Mesenchymal stem cell (in vitro differentiated cells and primary cell): ENCODE data around the gene LCN9.

Source experiments
- DNase-seq: peaks from one replicate; pipeline ENCODE4 v3.0.0-alpha.2; 2013
- H2AFZ ChIP-seq: one replicate; pipeline ENCODE4 v1.6.1; 2013; ENCODE audit warnings: low read depth, mild to moderate bottlenecking, control low read depth, inconsistent platforms, low read length, moderate library complexity
- H2AK5ac ChIP-seq: 2 replicates; pipeline ENCODE4 v1.6.1; 2013; ENCODE audit warnings: low read length, moderate library complexity, mild to moderate bottlenecking, inconsistent platforms; ENCODE audit not compliant: severe bottlenecking
- H2BK120ac ChIP-seq: one replicate; pipeline ENCODE4 v1.6.1; 2013; ENCODE audit warnings: low read depth, mild to moderate bottlenecking, inconsistent platforms, low read length, moderate library complexity
- H2BK12ac ChIP-seq, 2 experiments: one replicate each; pipeline ENCODE4 v1.6.1; 2013; ENCODE audit warnings: inconsistent platforms in 2 of 2, low read length in 2 of 2, mild to moderate bottlenecking in 2 of 2, moderate library complexity in 2 of 2, control low read depth in 1 of 2
- H2BK15ac ChIP-seq: one replicate; pipeline ENCODE4 v1.6.1; 2013; ENCODE audit warnings: mild to moderate bottlenecking, low read depth, inconsistent platforms; ENCODE audit not compliant: poor library complexity, severe bottlenecking
- H2BK5ac ChIP-seq: 2 replicates; pipeline ENCODE4 v1.6.1; 2013; ENCODE audit warnings: low read depth, mild to moderate bottlenecking, low read length, control low read depth, inconsistent platforms; ENCODE audit not compliant: poor library complexity, severe bottlenecking
- H3K14ac ChIP-seq, 2 experiments: one replicate each; pipeline ENCODE4 v1.6.1; 2013; ENCODE audit warnings: inconsistent platforms in 2 of 2, low read length in 2 of 2, control low read depth in 1 of 2, mild to moderate bottlenecking in 1 of 2, moderate library complexity in 1 of 2
- H3K18ac ChIP-seq, 2 experiments: one replicate each; pipeline ENCODE4 v1.6.1; 2013; ENCODE audit warnings: inconsistent platforms in 2 of 2, low read length in 2 of 2, control low read depth in 1 of 2, low read depth in 1 of 2, mild to moderate bottlenecking in 1 of 2
- H3K23ac ChIP-seq, 2 experiments: one replicate each; pipeline ENCODE4 v1.6.1; 2013; ENCODE audit warnings: inconsistent platforms in 2 of 2, low read length in 2 of 2, mild to moderate bottlenecking in 2 of 2, moderate library complexity in 2 of 2, control low read depth in 1 of 2
- H3K27ac ChIP-seq: 2 replicates; pipeline ENCODE4 v1.5.1; 2013; ENCODE audit warnings: mild to moderate bottlenecking, moderate library complexity, low read length, control low read depth, inconsistent platforms; ENCODE audit not compliant: poor library complexity, severe bottlenecking
- H3K27me3 ChIP-seq, 2 experiments: 2 replicates each; pipeline versions ENCODE4 v1.6.1 to v1.7.0; 2013; ENCODE audit warnings: low read length in 2 of 2, mild to moderate bottlenecking in 2 of 2, moderate library complexity in 2 of 2, control low read depth in 1 of 2, inconsistent platforms in 1 of 2; ENCODE audit not compliant: control insufficient read depth in 1 of 2, insufficient read depth in 1 of 2
- H3K36me3 ChIP-seq, 2 experiments: 2 replicates each; pipeline versions ENCODE4 v1.6.1 to v1.7.0; 2013; ENCODE audit warnings: low read length in 2 of 2, control low read depth in 1 of 2, inconsistent platforms in 1 of 2, low read depth in 1 of 2, mild to moderate bottlenecking in 1 of 2; ENCODE audit not compliant: insufficient read depth in 2 of 2, control insufficient read depth in 1 of 2
- H3K4ac ChIP-seq, 2 experiments: one replicate each; pipeline ENCODE4 v1.6.1; 2013; ENCODE audit warnings: inconsistent platforms in 2 of 2, low read length in 2 of 2, mild to moderate bottlenecking in 2 of 2, moderate library complexity in 2 of 2, control low read depth in 1 of 2, low read depth in 1 of 2
- H3K4me1 ChIP-seq: 2 replicates; pipeline ENCODE4 v1.6.1; 2013; ENCODE audit warnings: low read depth, low read length, control low read depth; ENCODE audit not compliant: control insufficient read depth, insufficient read depth
- H3K4me2 ChIP-seq: 2 replicates; pipeline ENCODE4 v1.6.1; 2013; ENCODE audit warnings: low read length, mild to moderate bottlenecking, inconsistent platforms; ENCODE audit not compliant: poor library complexity, severe bottlenecking
- H3K4me3 ChIP-seq, 2 experiments: 2 replicates each; pipeline versions ENCODE4 v1.5.1 to v1.7.0; 2013; ENCODE audit warnings: low read length in 2 of 2, mild to moderate bottlenecking in 2 of 2, control low read depth in 1 of 2, low read depth in 1 of 2; ENCODE audit not compliant: insufficient read depth in 1 of 2
- H3K79me1 ChIP-seq: replicated peaks from 2 replicates; pipeline ENCODE4 v1.6.1; 2013; ENCODE audit warnings: mild to moderate bottlenecking, control low read depth, low read length, inconsistent platforms; ENCODE audit not compliant: poor library complexity, severe bottlenecking
- H3K9ac ChIP-seq: 2 replicates; pipeline ENCODE4 v1.7.0; 2013; ENCODE audit warnings: mild to moderate bottlenecking, low read length, moderate library complexity
- H3K9me3 ChIP-seq: 2 replicates; pipeline ENCODE4 v1.7.0; 2013; ENCODE audit warnings: mild to moderate bottlenecking, low read length; ENCODE audit not compliant: control insufficient read depth
- H4K8ac ChIP-seq: one replicate; pipeline ENCODE4 v1.6.1; 2013; ENCODE audit warnings: inconsistent platforms, mild to moderate bottlenecking, low read length, moderate library complexity
- H4K91ac ChIP-seq: one replicate; pipeline ENCODE4 v1.6.1; 2013; ENCODE audit warnings: mild to moderate bottlenecking, low read length, inconsistent platforms
- WGBS: methylation state at CpG from one replicate; pipeline ENCODE4 v1.1.7; 2013; ENCODE audit warnings: mixed read lengths; 5-methylcytosine and 5-hydroxymethylcytosine counted together

Gene LCN9

GRCh38 chr9:135711391-135711790, 48.3 kb downstream of the LCN9 start:
- no peak overlapping the region for H2BK15ac ChIP-seq
- peaks cover 37 to 73% of the 10 kb centered on the region in 2 experiments for H3K27me3 ChIP-seq
- no peak overlapping the region for H3K14ac ChIP-seq
- H3K9me3 ChIP-seq = no peaks in the 10 kb centered on the region
- no peak overlapping the region for H2BK120ac ChIP-seq
- no peak for DNase-seq
- no peak overlapping the region for H3K9ac ChIP-seq
- no peak overlapping the region for H2AFZ ChIP-seq
- no peak overlapping the region for H3K18ac ChIP-seq
- no peak overlapping the region for H2BK5ac ChIP-seq
- no peak overlapping the region for H2AK5ac ChIP-seq
- H3K4me2 ChIP-seq = no peak overlapping the region
- H3K4me1 ChIP-seq = peaks cover 3% of the 10 kb centered on the region
- no peak overlapping the region for H2BK12ac ChIP-seq
- H3K36me3 ChIP-seq = no peaks in the 10 kb centered on the region
- no peaks in the 10 kb centered on the region for H3K79me1 ChIP-seq
- H4K91ac ChIP-seq = no peak overlapping the region
- no peak overlapping the region for H3K23ac ChIP-seq
- no peak overlapping the region for H4K8ac ChIP-seq
- no peak overlapping the region for H3K27ac ChIP-seq
- H3K4me3 ChIP-seq = no peak overlapping the region
- 81% methylated on average over 12 of the region's 12 CpGs for WGBS
- no peak overlapping the region for H3K4ac ChIP-seq

GRCh38 chr9:135711881-135712280, 48.8 kb downstream of the LCN9 start:
- Histone ChIP-seq H4K8ac (no peak overlapping the region), H4K91ac (no peak overlapping the region), H3K36me3 (no peaks in the 10 kb centered on the region), H3K79me1 (no peaks in the 10 kb centered on the region), H2BK5ac (no peak overlapping the region), H3K27ac (no peak overlapping the region), H2BK12ac (no peak overlapping the region), H3K9ac (no peak overlapping the region), H3K9me3 (no peaks in the 10 kb centered on the region), H2AFZ (no peak overlapping the region), H3K4me1 (peaks cover 3% of the 10 kb centered on the region), H3K18ac (no peak overlapping the region), H3K4me2 (no peak overlapping the region), H2AK5ac (no peak overlapping the region), H3K27me3 (peaks cover 42 to 73% of the 10 kb centered on the region in 2 experiments), H3K4ac (no peak overlapping the region), H2BK120ac (no peak overlapping the region), H3K23ac (no peak overlapping the region), H3K14ac (no peak overlapping the region), H2BK15ac (no peak overlapping the region), H3K4me3 (no peak overlapping the region)
- 74% methylated on average over 9 of the region's 10 CpGs for WGBS
- no peak for DNase-seq

GRCh38 chr9:135712613-135713295, 49.6 kb downstream of the LCN9 start:
- H2AFZ ChIP-seq = no peak overlapping the region
- no peaks in the 10 kb centered on the region for H3K36me3 ChIP-seq
- no peak overlapping the region for H3K27ac ChIP-seq
- no peaks in the 10 kb centered on the region for H3K9me3 ChIP-seq
- H4K8ac ChIP-seq = no peak overlapping the region
- H3K4me2 ChIP-seq = no peak overlapping the region
- no peak overlapping the region for H3K4ac ChIP-seq
- H3K4me3 ChIP-seq = no peak overlapping the region
- H2BK120ac ChIP-seq = no peak overlapping the region
- H3K14ac ChIP-seq = no peak overlapping the region
- DNase-seq = no peak
- H2BK5ac ChIP-seq = no peak overlapping the region
- H3K79me1 ChIP-seq = no peaks in the 10 kb centered on the region
- no peak overlapping the region for H3K23ac ChIP-seq
- no peak overlapping the region for H2AK5ac ChIP-seq
- WGBS = 63% methylated on average over 15 of the region's 16 CpGs
- H3K27me3 ChIP-seq = peaks cover 49 to 69% of the 10 kb centered on the region in 2 experiments
- no peak overlapping the region for H4K91ac ChIP-seq
- no peak overlapping the region for H2BK12ac ChIP-seq
- no peak overlapping the region for H3K18ac ChIP-seq
- no peak overlapping the region for H3K9ac ChIP-seq
- H2BK15ac ChIP-seq = no peak overlapping the region
- peaks cover 3% of the 10 kb centered on the region for H3K4me1 ChIP-seq

- Histone ChIP-seq H2AFZ (no peak overlapping the region), H3K27ac (no peak overlapping the region), H2BK12ac (no peak overlapping the region), H3K79me1 (no peaks in the 10 kb centered on the region), H2BK120ac (no peak overlapping the region), H3K23ac (no peak overlapping the region), H2BK15ac (no peak overlapping the region), H3K9ac (no peak overlapping the region), H3K4ac (no peak overlapping the region), H3K9me3 (no peaks in the 10 kb centered on the region), H3K27me3 (peaks cover 50 to 64% of the 10 kb centered on the region in 2 experiments), H3K4me1 (peaks cover 3% of the 10 kb centered on the region), H4K8ac (no peak overlapping the region), H4K91ac (no peak overlapping the region), H2AK5ac (no peak overlapping the region), H3K36me3 (peaks cover 0 to 3% of the 10 kb centered on the region in 2 experiments), H3K18ac (no peak overlapping the region), H3K4me3 (peak overlapping the region in 1 of 2 experiments; percentile 16), H3K14ac (no peak overlapping the region), H3K4me2 (no peak overlapping the region), H2BK5ac (no peak overlapping the region)
- WGBS = 6% methylated on average over 67 of the region's 103 CpGs
- no peak for DNase-seq
These were observed 51.3 kb downstream of the LCN9 start for GRCh38 chr9:135714242-135715055.
